Sigmoid colon (tissue), 4 donors: ENCODE data around the gene TMEM18.

Source experiments
- EP300 ChIP-seq, 4 donors: sonication (generic); formaldehyde crosslinking; IDR thresholded peaks; one replicate each; pipeline ENCODE4 v1.6.1; 2017; ENCODE audit warnings: antibody characterized with exemption in 4 of 4
- POLR2A ChIP-seq, 2 donors: fragments of 450-650 bp; IDR thresholded peaks; one replicate each; pipeline ENCODE4 v1.6.1; 2016; ENCODE audit warnings: antibody characterized with exemption in 2 of 2, mild to moderate bottlenecking in 2 of 2, moderate library complexity in 2 of 2
- POLR2AphosphoS5 ChIP-seq, 4 donors: sonication (generic); formaldehyde crosslinking; IDR thresholded peaks; one replicate each; pipeline ENCODE4 v1.6.1; 2017; ENCODE audit warnings: antibody characterized with exemption in 4 of 4
- TF ChIP-seq, protein P1 (sequence below), 4 experiments: fragments of 450-650 bp in 3 of 4; fragments of 200-600 bp in 1 of 4; IDR thresholded peaks; one replicate each; pipeline ENCODE4 v1.5.1; 2016 to 2019; ENCODE audit warnings: antibody characterized with exemption in 4 of 4, mild to moderate bottlenecking in 3 of 4, moderate library complexity in 2 of 4

DNA sequence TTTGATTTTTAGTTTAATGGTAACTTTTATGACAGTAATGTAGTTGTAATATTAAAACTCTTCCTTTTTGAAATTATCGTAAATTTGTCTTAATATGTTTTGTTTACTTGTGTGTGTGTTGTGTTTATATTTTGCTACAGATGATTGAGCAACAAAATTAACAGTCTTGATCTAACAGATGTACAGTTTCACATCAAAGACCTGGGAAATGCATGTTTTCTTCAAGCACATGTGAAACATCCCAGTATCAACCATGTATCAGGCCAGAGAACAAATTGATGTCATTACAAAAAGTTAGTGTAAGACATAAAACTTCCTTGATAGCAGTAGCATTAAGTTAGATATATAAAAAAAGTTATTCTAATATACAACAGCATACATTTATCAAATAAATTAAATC, 45.5 kb downstream of the TMEM18 start:
- no peak for TF ChIP-seq POLR2A (IDR thresholded peaks at IDR 0.05)
- TF ChIP-seq, protein P1, sequence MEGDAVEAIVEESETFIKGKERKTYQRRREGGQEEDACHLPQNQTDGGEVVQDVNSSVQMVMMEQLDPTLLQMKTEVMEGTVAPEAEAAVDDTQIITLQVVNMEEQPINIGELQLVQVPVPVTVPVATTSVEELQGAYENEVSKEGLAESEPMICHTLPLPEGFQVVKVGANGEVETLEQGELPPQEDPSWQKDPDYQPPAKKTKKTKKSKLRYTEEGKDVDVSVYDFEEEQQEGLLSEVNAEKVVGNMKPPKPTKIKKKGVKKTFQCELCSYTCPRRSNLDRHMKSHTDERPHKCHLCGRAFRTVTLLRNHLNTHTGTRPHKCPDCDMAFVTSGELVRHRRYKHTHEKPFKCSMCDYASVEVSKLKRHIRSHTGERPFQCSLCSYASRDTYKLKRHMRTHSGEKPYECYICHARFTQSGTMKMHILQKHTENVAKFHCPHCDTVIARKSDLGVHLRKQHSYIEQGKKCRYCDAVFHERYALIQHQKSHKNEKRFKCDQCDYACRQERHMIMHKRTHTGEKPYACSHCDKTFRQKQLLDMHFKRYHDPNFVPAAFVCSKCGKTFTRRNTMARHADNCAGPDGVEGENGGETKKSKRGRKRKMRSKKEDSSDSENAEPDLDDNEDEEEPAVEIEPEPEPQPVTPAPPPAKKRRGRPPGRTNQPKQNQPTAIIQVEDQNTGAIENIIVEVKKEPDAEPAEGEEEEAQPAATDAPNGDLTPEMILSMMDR (IDR thresholded peaks at IDR 0.05): no peak
- TF ChIP-seq POLR2AphosphoS5 (IDR thresholded peaks at IDR 0.05): no peak
- no peak for TF ChIP-seq EP300 (IDR thresholded peaks at IDR 0.05)
